Hair follicular keratinocyte (primary cell): Measurements from ENCODE around the gene PECR. TPM values are rescaled to one million over a fixed set of nuclear protein-coding genes. Genes with fewer than 3 reads are reported as not detected.

Experiments
- total RNA-seq: library from RNA; depleted of rRNA; stranded (reverse); fragments of >200 nt; gene quantifications from 2 replicates; pipeline ENCODE4 v1.2.3, GENCODE V29; 2015

Gene PECR
- 4.1 and 5.8 TPM in 2 replicates for total RNA-seq

DNA sequence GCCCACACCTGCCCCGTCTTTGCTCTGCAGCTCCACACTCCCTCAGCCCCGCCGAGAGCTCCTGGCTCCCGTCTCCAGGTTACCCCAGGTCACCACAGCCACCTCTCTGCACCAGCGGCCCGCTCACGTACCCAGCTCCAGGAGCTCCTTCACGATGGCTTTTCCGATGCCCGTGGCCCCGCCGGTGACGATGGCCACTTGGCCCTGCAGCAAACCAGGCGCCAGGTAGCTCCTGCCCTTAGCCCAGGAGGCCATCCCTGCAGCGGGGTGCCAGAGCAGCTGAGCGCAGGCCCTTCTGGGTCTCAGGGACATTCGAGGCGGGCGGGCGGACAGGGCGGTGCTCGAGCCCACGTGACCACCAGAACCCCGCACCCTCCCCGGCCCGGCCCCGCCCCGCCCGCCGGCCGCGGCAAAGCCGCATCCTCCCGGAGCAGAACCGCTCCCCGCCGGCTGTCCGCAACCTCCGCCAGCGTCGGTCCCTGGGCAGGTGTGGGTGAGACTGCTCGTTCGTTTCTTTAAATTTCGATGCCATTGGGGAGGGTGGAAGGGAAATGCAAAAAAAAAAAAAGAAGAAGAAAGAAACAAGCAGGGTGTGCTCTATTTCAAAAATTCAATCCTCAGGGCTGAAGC, at the start of gene PECR, which contains the start of gene TMEM169:
Gene PECR, minus strand, starts transcription at position 323 of the 630 bp plus-strand sequence. Its CDS starts 68 bp downstream, at position 255.
Gene TMEM169, plus strand, starts transcription at position 433 of the 630 bp plus-strand sequence. CDS start 14,045 bp downstream, outside the sequence.

DNA sequence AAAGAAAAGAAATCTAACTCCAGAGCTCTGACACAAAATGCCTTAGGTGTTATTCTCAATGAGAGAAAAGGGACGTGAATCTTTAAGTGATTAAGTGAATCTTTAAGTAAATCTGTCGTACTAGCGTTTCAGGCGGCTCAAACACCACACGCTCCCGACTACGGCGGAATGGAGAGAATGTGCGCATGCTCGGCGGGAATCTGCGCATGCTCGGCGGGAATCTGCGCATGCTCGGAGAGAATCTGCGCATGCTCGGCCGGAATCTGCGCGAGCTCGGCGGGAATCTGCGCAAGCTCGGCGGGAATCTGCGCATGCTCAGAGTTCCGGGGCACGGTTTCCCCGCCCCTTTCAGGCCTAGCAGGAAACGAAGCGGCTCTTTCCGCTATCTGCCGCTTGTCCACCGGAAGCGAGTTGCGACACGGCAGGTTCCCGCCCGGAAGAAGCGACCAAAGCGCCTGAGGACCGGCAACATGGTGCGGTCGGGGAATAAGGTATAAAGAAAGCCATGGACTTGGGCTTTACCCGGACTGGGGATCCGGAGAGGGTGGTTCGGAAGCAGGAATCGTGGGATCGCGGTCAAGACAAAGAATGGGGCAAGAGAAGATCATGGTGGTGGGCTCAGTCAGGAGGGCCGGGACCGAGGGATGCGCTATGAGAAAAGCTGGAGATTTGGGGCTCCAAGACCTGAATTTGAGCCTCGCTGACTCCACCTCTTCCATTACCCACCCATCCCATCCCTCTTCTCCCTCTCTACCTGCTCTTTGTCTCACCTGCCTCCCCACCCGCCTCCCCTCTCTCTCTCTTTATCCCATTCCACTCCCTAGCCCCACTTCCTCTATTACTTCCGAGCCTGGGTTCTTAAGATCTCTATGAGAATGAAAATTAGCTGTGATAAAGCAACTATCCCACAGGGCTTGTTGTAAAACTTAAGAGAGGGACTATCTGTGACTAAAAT, 27.6 kb upstream of the PECR start, which contains the start of gene XRCC5:
Gene XRCC5, plus strand, starts transcription at position 382 of the 955 bp plus-strand sequence. Its CDS starts 89 bp downstream, at position 471.

DNA sequence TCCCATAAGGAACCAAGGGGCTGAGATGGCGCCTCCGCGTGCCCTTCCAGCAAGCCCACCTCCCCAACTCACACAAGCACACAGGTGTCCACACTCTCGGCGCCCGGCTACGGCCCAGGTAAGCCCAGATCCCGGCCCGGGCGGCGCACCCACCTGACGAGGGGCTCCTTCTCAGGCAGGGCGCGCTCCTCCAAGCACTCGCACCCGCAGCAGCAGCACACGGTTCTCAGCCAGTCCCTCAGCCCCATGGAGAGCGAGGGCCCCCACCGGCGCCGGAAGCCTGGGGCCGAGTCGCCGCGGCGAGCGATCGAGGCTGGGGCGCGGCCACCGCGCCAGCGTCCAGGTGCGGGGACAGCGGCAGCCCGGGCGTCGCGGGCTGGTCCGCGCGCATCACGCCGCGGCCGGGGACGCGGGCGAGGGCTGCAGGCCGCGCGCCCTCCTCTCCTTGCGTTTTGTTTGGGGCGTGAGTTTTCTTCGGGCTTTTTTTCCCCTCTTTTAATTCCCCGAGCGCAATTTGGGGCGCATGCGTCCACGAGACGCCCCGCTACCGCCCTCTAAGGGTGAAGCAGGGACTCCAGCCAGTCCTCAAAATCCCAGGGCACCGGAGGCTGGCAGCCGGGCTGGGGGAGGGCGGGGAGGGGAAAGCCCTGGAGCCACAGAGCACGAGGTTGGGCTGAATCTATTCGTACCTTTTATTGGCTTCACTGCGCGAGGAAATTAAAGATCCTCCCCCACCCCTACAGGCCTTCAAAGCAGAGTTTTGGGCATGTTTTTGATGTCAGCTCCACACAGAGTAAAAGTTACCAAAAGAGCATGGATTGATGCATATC, 68.3 kb downstream of the PECR start, which contains the start of gene MREG:
Gene MREG, minus strand, starts transcription at position 472 of the 830 bp plus-strand sequence. Its CDS starts 224 bp downstream, at position 248.

Other genes starting within 250 kb of the PECR start
- 23.5 and 32.2 TPM in 2 replicates for gene MREG, start 68.3 kb downstream of the PECR start, total RNA-seq
- under 0.01 and 0.08 TPM in 2 replicates for gene TMEM169, start 110 bp upstream of the PECR start, total RNA-seq
- gene XRCC5, start 27.5 kb upstream of the PECR start, total RNA-seq = 148 and 230 TPM in 2 replicates